ENCODE measurements around the gene NRN1L. TPM values are rescaled to one million over a fixed set of nuclear protein-coding genes. Genes with fewer than 3 reads are reported as not detected.
A peak's percentile ranks its signal among the peaks of the same experiment; 100 is the strongest.

Gene NRN1L
- total RNA-seq, 2 donors from 2014 or later, result not detected

GRCh38 chr16:67842509-67843342 is 42.0 kb upstream of the NRN1L start:
- Histone ChIP-seq H3K9me3 (no peaks in the 10 kb centered on the region), H3K4me3 (peak overlapping the region; percentile 90), H3K36me3 (no peaks in the 10 kb centered on the region), H3K27me3 (replicated peaks; ENCODE audit: insufficient read depth) (no peaks in the 10 kb centered on the region), H3K27ac (peak overlapping the region; percentile 97 to 99), H3K4me1 (ENCODE audit: control insufficient read depth in 1 of 2, low read depth in 2 of 2) (peaks cover 32 to 37% of the 10 kb centered on the region in 2 donors)
- no peak for DNase-seq (ENCODE audit: low spot score)
- ATAC-seq (ENCODE audit: insufficient number of reproducible peaks, low FRiP score, low read depth), result peak; percentile 11
- peak; percentile 43 for TF ChIP-seq CTCF (IDR thresholded peaks at IDR 0.05)

- Histone ChIP-seq H3K36me3 (no peaks in the 10 kb centered on the region), H3K4me1 (ENCODE audit: control insufficient read depth in 1 of 2, low read depth in 2 of 2) (peaks cover 38 to 43% of the 10 kb centered on the region in 2 donors), H3K9me3 (no peaks in the 10 kb centered on the region), H3K27ac (peak overlapping the region; percentile 97 to 99), H3K4me3 (peak overlapping the region; percentile 90), H3K27me3 (replicated peaks; ENCODE audit: insufficient read depth) (no peaks in the 10 kb centered on the region)
- no peak for ATAC-seq (ENCODE audit: insufficient number of reproducible peaks, low FRiP score, low read depth)
- TF ChIP-seq CTCF (IDR thresholded peaks at IDR 0.05), result no peak
- no peak for DNase-seq (ENCODE audit: low spot score)
Observed at GRCh38 chr16:67843343-67843765, 41.3 kb upstream of the NRN1L start.

- Histone ChIP-seq H3K27ac (peak overlapping the region; percentile 97 to 99), H3K27me3 (replicated peaks; ENCODE audit: insufficient read depth) (no peaks in the 10 kb centered on the region), H3K36me3 (no peaks in the 10 kb centered on the region), H3K4me1 (ENCODE audit: control insufficient read depth in 1 of 2, low read depth in 2 of 2) (peaks cover 43 to 52% of the 10 kb centered on the region in 2 donors), H3K4me3 (peak overlapping the region; percentile 90), H3K9me3 (no peaks in the 10 kb centered on the region)
- ATAC-seq (ENCODE audit: insufficient number of reproducible peaks, low FRiP score, low read depth) (no peak), DNase-seq (ENCODE audit: low spot score) (no peak)
- no peak for TF ChIP-seq CTCF (IDR thresholded peaks at IDR 0.05)
Observed at GRCh38 chr16:67844497-67844896, 40.2 kb upstream of the NRN1L start.

- Histone ChIP-seq H3K27me3 (replicated peaks; ENCODE audit: insufficient read depth) (no peaks in the 10 kb centered on the region), H3K9me3 (no peaks in the 10 kb centered on the region), H3K36me3 (no peaks in the 10 kb centered on the region), H3K4me1 (ENCODE audit: control insufficient read depth in 1 of 2, low read depth in 2 of 2) (peaks cover 43 to 52% of the 10 kb centered on the region in 2 donors), H3K4me3 (peak overlapping the region; percentile 100), H3K27ac (peak overlapping the region; percentile 89 to 97)
- ATAC-seq (ENCODE audit: insufficient number of reproducible peaks, low FRiP score, low read depth) (no peak), DNase-seq (ENCODE audit: low spot score) (no peak)
- no peak for TF ChIP-seq CTCF (IDR thresholded peaks at IDR 0.05)
Observed at GRCh38 chr16:67845291-67846062, 39.2 kb upstream of the NRN1L start.

- no peak for TF ChIP-seq CTCF (IDR thresholded peaks at IDR 0.05)
- DNase-seq (ENCODE audit: low spot score) (no peak), ATAC-seq (ENCODE audit: insufficient number of reproducible peaks, low FRiP score, low read depth) (no peak)
- H3K27me3 ChIP-seq (replicated peaks; ENCODE audit: insufficient read depth), result no peaks in the 10 kb centered on the region
- peak overlapping the region; percentile 89 to 97 for H3K27ac ChIP-seq
- peaks cover 2% of the 10 kb centered on the region for H3K36me3 ChIP-seq
- no peaks in the 10 kb centered on the region for H3K9me3 ChIP-seq
- peaks cover 43 to 52% of the 10 kb centered on the region in 2 donors for H3K4me1 ChIP-seq (ENCODE audit: control insufficient read depth in 1 of 2, low read depth in 2 of 2)
- H3K4me3 ChIP-seq, result peak overlapping the region; percentile 100
Observed at GRCh38 chr16:67846063-67846319, 38.7 kb upstream of the NRN1L start.
